ENCODE measurements around the gene PCBP2.
"Not testable (repeated sequence)": the region's sequence is repeated elsewhere in the genome, so short reads cannot be mapped to it uniquely, and the experiment has no call there.

The PCBP2 gene

DNA sequence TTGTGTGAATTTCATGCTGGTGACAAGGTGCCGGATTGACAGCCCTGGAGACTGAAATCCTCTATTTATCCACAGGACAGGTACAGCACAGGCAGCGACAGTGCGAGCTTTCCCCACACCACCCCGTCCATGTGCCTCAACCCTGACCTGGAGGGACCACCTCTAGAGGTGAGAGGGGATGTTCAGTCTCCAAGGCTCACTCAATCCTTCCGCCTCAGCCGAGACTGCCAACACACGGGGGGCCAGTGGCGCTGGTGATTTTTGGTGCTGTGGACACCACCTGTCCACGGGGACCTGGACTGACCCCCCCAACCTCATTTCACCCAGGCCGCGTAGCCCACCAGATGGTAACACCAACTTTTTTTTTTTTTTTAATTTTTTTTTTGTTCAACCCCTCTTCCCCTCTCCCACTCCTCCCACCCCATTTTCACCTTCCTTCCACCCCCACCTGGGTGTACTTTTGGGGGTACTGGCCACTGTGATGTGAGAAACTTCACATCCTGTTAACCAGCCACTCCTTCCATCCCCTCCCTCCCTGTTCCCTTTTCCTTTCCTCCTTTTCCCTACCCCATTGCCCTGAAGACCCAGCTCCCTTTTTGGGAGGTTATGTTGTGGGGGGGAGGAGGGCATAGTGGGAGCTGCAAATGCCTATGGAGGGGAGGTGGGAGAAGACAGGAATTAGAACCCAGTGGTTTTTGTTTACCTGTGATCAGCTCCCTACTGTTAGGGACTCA is 12.9 kb downstream of the PCBP2 start:
- DNase-seq: no peak
- in situ Hi-C loops (cut with HindIII; ENCODE audit: low pct_ligation_motif_present, low pct_unique_long_range_greater_than_20kb, low sequenced_read_pairs): no loop called here

DNA sequence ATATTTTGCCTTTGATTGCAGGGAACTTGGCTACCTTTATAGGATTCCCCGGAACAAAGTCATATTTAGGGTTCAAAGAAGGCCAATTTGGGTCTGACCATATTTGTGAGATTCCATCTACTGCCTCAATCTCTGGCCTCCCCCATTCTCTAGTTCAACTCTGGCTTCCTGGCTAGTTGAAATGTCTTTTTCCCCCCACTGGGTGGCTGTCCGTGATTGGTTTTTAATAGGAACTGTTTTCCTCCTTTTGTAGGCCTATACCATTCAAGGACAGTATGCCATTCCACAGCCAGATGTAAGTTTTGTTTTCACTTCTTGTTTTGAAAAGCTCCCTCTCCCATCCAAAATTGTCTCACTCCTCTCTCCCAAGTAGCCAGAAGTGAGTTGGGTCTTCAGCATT is 13.8 kb downstream of the PCBP2 start:
- no peak for DNase-seq
- in situ Hi-C loops (cut with HindIII; ENCODE audit: low pct_ligation_motif_present, low pct_unique_long_range_greater_than_20kb, low sequenced_read_pairs): no loop called here

DNA sequence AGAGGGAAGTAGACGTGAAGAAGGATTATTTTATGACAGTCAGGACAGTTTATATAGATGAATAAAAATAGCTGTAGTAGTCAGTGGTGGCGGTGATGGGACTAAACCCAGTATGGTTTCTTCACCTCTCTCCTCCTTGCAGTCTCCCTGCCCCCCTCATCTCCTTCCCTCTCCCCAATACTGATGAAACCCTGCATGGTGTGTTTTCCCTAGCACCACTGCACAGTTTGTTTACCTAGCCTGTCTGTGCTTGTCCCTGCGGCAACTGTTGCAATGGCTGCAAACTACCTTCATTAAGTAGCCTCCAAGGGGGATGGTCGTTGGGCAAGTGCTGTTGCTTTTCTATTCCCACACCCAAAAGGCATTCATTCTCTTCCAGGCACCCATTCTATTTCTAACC is 14.7 kb downstream of the PCBP2 start:
- in situ Hi-C loops (cut with HindIII; ENCODE audit: low pct_ligation_motif_present, low pct_unique_long_range_greater_than_20kb, low sequenced_read_pairs): no loop called here

DNA sequence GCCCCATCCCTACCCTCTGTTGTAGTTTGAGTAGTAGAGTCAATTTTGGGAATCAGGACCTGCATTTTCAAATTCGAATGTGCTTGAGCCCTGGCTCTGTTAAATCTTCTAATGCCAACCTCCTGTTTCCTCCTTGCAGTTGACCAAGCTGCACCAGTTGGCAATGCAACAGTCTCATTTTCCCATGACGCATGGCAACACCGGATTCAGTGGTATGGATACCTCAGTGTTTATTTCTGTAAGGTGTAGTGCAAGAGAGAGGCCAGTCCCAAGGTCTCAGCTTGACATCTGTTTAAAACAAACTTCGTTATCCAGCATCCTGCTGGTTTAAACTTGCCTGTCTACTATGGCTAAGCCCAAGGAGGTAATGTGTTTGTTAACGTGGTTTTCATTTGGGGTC is 15.2 kb downstream of the PCBP2 start:
- DNase-seq: no peak
- in situ Hi-C loops (cut with HindIII; ENCODE audit: low pct_ligation_motif_present, low pct_unique_long_range_greater_than_20kb, low sequenced_read_pairs): no loop called here

More for the DNA sequence above, 14.7 kb downstream of the PCBP2 start:
- no peak for DNase-seq

DNA sequence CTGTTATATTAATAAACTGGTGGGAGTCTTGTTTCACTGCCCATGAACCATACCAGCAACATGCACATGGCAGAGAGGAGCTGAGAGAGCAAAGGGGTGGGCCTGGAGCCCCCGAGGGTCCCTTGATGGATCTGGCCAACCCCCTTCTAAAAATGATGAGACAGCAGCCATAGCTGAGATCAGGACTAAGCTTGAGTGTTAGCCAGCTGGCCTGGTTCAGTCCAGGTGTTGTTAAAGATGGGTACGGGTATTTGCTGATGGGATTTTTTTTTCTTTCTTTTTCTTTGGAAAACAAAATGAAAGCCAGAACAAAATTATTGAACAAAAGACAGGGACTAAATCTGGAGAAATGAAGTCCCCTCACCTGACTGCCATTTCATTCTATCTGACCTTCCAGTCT is 16.0 kb downstream of the PCBP2 start:
- in situ Hi-C loops (cut with HindIII; ENCODE audit: low pct_ligation_motif_present, low pct_unique_long_range_greater_than_20kb, low sequenced_read_pairs): no loop called here
- no peak for DNase-seq

DNA sequence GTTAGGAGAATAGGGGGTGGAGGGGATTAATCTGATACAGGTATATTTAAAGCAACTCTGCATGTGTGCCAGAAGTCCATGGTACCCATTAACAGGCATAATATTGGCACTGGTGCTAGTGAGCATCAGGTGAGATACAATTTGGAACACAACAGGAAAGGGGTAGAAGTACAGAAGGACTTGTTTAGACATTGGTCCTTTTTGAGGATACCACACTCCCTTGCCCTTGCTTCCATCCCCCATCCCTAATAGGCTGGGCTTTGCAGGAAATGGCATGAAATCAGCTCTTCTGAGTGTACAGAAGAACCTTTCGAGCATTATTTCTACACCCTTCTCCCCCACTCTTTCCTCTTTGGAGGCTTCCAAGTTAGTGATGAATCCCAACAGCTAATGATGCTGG is 16.4 kb downstream of the PCBP2 start:
- DNase-seq: no peak
- in situ Hi-C loops (cut with HindIII; ENCODE audit: low pct_ligation_motif_present, low pct_unique_long_range_greater_than_20kb, low sequenced_read_pairs): no loop called here

DNA sequence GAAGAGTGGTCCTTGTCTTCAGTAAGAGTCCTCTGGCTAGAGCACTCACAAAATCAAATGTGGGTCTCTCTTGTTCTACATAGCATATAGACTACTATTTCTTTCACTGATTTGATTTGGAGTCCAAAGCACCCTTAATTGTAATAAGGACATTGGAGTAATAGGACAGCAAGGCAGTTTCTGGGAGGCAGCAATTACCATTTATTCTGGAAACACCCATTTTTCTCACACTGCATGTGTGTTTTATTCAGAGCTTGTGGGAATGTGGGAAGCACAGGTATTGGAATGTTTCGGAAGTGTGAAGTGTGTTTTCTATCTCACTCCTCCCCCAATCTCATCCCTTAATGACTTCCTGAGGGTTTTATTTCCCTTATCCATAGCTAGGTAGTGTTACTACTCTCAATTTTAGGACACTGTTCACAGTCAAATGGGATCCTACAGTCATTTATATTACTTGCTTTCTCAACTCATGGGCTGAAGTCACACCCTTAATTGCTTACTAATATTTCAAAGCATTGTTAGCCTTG is 20.2 kb downstream of the PCBP2 start:
- in situ Hi-C loops (cut with HindIII; ENCODE audit: low pct_ligation_motif_present, low pct_unique_long_range_greater_than_20kb, low sequenced_read_pairs): no loop called here
- no peak for DNase-seq

DNA sequence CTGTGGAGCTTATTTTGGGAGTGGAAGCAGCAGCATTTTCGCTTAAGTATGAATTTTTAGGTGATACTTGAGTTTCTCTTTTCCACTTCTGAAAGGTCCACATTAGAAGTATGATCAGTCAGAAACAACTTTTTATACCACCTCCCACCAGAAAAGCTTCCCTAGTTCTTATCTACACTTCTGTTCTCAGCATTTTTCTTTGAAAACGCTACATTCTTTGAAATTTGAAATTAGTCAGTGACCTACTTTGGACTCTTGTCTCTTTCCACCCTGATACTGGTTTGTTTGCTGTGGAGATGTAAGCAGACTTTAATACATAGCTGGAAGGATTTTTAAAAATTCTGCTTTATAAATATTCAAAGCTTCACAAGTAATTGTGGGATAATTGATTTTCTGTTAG is 22.2 kb downstream of the PCBP2 start:
- in situ Hi-C loops (cut with HindIII; ENCODE audit: low pct_ligation_motif_present, low pct_unique_long_range_greater_than_20kb, low sequenced_read_pairs): no loop called here
- no peak for DNase-seq

DNA sequence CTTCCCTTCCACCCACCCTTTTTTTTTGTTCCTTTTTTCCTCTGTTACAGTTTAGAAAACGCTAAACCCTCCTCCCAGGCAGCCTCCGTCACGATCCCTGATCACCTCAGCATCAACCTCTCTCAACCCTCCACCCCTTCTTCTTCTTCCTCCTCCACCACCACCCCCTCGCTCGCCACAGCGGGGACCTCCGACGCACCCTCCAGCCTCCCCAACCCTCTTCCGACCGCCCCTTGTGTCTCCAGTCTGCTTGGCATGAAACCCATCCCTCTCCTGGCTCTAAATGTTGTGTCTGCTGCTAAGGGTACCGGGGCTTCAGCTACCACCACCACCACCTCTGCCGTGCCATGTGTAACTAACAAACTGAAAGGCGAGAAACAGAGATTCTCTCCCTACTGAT is 22.9 kb downstream of the PCBP2 start:
- in situ Hi-C loops (cut with HindIII; ENCODE audit: low pct_ligation_motif_present, low pct_unique_long_range_greater_than_20kb, low sequenced_read_pairs): no loop called here
- DNase-seq: no peak

DNA sequence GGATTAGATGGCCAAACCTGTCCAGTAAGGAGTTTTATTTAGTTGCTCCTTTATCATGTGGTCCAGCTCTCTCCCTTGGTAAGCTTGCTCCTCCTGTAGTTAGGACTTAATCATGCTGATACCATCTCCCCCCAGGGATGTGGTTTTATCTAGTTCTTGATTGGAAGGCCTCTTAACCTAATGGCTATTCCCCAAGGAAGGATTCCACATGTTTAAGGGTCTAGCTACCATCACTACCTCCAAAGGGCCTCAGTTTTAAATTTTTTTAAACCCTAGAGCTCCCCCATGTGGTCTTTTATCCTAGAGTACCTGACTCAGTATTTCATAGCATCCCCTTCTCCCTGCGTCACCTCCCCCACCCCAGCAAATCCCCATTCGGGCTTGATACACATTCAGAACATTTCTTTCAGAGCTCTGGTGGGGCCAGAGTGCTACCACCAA is 24.9 kb downstream of the PCBP2 start:
- in situ Hi-C loops (cut with HindIII; ENCODE audit: low pct_ligation_motif_present, low pct_unique_long_range_greater_than_20kb, low sequenced_read_pairs): no loop called here
- DNase-seq: peak; percentile 66

DNA sequence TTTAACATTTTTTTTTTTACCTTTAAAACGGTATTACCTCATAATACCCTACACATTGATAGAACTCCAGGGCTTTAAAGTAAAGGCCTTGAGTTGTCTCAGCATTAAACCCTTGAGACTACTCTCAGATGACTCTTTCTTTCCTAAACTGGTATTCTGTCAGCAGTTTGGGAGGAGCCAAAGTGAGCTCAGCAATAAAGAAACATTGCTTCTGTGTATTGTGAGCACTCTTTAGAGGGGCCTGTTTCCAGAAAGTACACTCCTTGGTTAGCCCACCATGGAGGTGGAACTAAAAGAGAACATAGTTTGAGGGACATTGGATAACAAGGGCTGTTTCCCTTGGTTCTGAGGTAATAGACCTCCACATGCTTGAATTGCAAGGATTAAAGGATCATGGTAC is 27.0 kb downstream of the PCBP2 start:
- DNase-seq: no peak
- in situ Hi-C loops (cut with HindIII; ENCODE audit: low pct_ligation_motif_present, low pct_unique_long_range_greater_than_20kb, low sequenced_read_pairs): no loop called here

DNA sequence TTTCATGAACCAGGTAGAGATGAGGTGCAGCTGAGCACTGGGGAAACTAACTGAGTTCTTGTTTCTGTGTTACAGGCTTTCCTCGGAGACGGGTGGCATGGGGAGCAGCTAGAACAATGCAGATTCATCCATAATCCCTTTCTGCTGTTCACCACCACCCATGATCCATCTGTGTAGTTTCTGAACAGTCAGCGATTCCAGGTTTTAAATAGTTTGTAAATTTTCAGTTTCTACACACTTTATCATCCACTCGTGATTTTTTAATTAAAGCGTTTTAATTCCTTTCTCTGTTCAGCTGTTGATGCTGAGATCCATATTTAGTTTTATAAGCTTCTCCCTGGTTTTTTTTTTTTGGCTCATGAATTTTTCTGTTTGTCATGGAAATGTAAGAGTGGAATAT is 27.4 kb downstream of the PCBP2 start:
- no peak for DNase-seq
- in situ Hi-C loops (cut with HindIII; ENCODE audit: low pct_ligation_motif_present, low pct_unique_long_range_greater_than_20kb, low sequenced_read_pairs): no loop called here

DNA sequence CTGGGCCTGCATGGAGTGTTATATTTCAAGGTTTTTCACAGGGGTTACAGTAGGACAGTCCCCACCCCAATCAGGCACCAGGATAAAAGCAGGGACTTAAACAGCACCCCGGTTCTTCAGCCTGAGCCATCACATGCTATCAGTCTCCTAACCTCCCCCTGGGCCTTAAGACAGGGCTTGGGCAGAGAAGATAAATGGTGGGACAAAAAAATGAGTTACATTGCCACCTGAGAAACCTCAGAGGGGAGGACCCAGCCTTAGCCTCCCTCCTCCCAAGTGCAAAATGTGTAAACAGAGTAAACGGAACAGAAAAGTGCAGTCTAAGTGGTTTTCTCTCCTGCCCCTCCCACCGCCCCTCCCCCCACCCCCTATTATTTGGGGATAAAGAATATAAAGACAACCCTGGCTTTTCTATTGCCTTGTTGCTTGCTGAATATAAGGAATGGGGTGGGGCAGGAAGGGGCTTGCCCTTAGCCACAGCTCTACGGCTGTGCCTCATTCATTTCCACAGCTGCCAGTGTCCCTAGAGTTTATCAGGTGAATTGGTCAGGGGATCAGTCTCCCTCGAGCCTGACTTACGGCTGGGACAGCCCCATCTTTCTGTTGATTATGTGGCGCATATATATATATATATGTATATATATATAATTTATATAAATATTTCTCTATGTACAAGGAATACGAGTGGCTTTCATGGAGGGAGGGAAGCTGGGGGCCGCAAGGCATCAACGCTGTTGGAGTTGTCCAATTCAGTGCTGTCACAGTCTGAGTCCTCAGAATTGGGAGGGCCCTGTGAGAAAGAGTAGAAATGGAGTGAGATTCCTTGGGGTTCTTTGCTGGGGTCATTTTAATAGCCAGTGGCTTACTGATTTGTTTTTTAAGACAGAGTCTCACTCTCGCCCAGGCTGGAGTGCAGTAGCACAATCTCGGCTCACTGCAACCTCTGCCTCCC is 28.9 kb downstream of the PCBP2 start:
- in situ Hi-C loops (cut with HindIII; ENCODE audit: low pct_ligation_motif_present, low pct_unique_long_range_greater_than_20kb, low sequenced_read_pairs): no loop called here
- no peak for DNase-seq

DNA sequence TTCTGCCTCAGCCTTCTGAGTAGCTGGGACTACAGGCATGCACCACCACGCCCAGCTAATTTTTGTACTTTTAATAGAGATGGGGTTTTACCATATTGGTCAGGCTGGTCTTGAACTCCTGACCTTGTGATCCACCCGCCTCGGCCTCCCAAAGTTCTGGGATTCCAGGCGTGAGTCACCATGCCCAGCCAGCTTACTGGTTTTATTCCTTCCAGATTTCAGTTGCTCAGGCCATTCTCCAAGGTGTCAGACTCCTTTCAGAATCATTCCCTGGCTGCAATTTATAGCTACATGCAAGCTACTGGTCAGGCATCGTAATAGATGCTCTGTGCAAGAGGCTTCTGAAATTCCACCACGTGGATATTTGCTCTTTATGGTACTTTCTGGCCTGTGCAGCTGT is 29.6 kb downstream of the PCBP2 start:
- in situ Hi-C loops (cut with HindIII; ENCODE audit: low pct_ligation_motif_present, low pct_unique_long_range_greater_than_20kb, low sequenced_read_pairs); DNase-seq: not testable (repeated sequence)

DNA sequence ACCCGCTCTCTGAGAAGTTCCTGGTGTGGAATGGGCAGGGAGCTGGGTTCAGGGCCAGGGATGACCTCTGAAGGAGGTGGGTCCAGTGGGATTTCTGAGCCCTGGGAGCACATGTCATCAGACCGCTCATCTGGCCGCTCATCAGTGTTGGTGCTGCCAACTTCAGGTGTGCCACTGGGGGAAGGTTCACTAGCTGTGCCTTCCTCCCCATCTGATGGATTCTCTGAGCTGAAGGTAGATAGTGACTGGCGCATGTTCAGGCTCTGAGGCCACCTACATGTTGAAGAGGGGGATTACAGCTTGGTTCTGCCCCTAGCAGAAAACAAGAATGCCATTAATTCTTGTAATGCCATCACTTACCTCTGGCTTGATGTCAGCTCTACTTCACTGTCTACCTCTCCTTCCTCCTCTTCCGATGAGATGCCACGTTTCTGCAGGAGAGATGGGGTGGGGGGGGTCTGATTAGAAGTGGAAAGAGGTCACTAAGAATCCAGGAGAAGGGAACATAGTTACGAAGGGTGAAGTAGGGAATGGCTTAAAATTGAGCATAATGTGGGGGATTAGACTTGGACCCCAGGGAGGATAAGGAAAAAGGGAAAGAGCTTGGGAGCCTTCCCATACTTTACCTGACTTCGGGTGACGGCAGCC is 30.2 kb downstream of the PCBP2 start:
- peak; percentile 57 for DNase-seq
- in situ Hi-C loops (cut with HindIII; ENCODE audit: low pct_ligation_motif_present, low pct_unique_long_range_greater_than_20kb, low sequenced_read_pairs): no loop called here

DNA sequence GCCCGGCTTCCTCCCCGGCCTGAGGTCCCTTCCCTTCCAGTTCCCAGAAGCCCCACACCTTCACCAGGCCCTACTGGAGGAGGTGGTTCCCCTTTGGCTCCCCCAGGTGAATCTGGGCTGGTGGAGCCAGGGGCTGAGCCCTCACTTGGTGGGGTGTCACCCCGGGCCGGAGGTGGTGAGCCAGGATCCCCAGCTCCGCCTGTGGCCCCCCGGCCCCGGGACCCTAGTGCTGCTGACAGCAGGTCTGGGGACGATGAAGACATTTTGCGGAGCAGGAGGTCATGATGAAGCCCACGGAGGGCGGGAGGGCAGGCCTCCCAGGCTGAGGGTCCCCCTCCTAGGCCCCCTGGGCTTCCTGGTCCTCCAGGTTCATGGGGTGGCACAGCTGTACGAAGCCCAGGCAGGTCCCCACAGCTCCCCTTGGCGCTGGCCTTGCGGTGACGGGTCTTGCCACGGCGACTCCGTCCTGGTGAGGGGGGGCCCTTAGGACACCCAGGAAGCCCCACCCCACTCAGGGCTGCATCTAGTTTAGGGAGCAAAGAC is 30.8 kb downstream of the PCBP2 start:
- in situ Hi-C loops (cut with HindIII; ENCODE audit: low pct_ligation_motif_present, low pct_unique_long_range_greater_than_20kb, low sequenced_read_pairs): no loop called here
- DNase-seq: no peak

DNA sequence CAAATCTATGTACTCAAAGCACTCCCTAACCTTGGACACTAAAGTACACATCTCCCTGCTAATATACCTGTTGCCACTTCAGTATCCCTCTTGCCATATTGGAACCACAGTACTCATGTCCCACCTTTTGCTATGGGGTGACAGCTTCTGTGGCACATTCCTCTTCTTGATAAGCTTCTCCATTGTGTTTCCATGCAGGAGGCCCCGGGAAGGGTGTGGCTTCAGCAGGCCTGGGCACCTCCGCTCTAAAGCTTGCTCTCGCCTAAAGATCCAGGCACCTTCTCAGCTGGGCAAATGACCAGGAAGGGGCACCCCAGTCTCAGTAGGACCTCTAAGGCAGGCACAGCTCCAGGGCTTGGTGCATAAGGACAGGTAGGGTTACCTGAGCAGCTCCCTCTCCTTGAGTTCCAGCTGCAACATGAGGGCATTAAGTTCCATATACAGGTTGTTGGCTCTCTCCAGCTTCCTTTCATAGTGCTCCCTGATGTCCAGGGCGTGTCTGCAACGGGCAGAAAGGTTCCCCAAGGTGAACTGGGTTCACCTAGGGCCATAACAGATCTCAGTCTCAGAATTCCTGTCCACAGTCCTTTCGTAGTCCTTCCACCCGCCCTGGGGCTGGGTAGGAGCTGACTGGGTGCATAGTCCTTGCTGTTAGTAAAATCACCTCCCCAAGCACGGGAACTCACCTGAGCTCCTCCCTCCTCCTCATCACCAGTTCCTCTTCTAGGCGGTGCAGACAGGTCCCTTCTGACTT is 31.5 kb downstream of the PCBP2 start:
- in situ Hi-C loops (cut with HindIII; ENCODE audit: low pct_ligation_motif_present, low pct_unique_long_range_greater_than_20kb, low sequenced_read_pairs): no loop called here
- no peak for DNase-seq

DNA sequence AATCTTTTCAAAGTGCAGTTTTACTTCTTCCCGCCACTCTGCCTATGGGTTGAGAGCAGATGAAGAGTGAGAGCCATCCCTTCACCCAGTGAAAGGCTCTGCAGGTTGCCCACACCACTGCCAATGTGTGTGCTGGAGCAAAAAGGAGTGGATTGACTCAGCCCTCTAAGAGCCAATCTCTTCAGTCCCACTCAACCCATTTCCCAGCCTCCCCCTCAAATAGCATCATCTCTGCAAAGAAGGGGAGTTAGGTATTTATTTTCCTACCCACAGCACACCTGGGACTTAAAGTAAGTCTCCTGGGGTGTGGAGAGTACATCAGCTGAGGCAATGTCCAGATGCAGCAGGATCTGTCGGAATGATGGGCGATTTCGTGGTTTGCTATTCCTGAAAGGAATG is 32.1 kb downstream of the PCBP2 start:
- in situ Hi-C loops (cut with HindIII; ENCODE audit: low pct_ligation_motif_present, low pct_unique_long_range_greater_than_20kb, low sequenced_read_pairs): no loop called here
- DNase-seq: no peak

All from ACHN (cell line).